Left renal cortex interstitium (tissue), 4 donors: ENCODE results near the gene CITED1. TPM values are rescaled to one million over a fixed set of nuclear protein-coding genes. Genes with fewer than 3 reads are reported as not detected.

Experiments
- DNase-seq, 4 donors: peaks; one replicate each; pipeline ENCODE4 v3.0.0-alpha.2; 2013; ENCODE audit warnings: low read depth in 4 of 4, low spot score in 2 of 4, missing footprints in 1 of 4
- polyA plus RNA-seq, 4 donors: library from polyadenylated mRNA; unstranded; fragments of 120-200 nt; gene quantifications; one replicate each; pipeline ENCODE4 v1.2.1, GENCODE V29; 2013; ENCODE audit not compliant: insufficient read length in 4 of 4

Gene CITED1
- polyA plus RNA-seq, 4 donors, result 10.2 to 23.1 (median 15.6) TPM

GRCh38 chrX:72309297-72310071 lies 3.8 kb upstream of the CITED1 start:
- DNase-seq, result no peak

DNA sequence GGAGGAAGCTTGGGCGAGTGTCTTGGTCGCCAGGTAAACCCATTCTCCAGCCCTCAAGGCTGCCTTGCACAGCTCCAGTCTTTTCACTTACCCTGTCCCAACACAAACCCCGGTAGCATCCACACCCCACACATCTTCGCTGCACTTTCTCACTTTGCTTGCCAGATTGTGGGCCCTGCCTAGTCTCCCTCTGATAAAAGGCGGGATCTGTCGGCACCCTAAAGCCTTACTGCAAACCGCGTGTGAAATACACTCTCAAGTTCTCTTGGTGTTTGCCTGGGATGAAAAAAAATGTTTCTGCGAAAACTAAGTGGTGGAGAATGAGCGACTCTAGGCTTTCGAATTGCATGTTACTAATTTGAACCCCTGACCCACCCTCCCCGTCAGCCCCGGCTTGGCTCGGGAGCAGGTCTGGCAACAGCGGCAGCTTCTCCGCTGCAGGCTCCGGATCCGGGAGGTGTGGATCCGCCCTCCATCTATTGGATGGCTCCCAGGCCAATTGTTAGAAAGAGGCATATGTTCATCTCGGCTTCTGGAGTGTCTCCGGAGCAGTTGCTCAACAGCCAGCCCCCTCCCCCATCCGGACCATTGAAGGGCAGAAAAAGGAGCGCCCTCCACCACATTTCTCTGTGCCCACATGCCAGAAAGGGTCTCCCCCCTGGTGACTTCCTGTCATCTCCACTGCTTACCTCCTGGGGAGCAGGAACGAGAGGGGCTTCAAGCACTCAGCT lies 3.0 kb upstream of the CITED1 start:
- peak in 1 of 4 donors; percentile 48 for DNase-seq

- DNase-seq, result no peak
These were observed 2.5 kb upstream of the CITED1 start for GRCh38 chrX:72308209-72308565.

DNA sequence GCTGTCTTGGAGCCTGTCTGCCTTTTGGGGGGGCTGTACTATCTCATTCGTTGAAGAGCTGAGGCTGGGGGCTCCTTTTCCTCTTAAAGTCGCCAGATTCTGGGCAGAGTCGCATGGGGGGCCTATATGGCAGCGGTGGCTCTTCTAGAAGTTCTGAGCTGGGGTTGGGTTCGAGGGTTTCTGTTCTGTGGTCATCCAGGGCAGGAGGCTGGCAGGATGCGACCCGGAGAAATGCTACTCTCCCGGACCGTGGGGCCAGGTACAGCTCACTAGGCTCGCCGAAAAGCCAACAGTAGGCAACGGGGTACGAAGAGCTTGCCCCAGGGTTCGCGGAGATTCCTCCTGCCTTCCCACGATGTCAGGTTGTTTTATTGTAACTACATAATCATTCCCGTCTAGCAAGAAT lies 1.9 kb upstream of the CITED1 start:
- no peak for DNase-seq

- peak in 1 of 4 donors; percentile 57 for DNase-seq
These were observed 1.3 kb upstream of the CITED1 start for GRCh38 chrX:72306851-72307645.

GRCh38 chrX:72306085-72306801 lies 529 bp upstream of the CITED1 start:
- DNase-seq, result no peak

DNA sequence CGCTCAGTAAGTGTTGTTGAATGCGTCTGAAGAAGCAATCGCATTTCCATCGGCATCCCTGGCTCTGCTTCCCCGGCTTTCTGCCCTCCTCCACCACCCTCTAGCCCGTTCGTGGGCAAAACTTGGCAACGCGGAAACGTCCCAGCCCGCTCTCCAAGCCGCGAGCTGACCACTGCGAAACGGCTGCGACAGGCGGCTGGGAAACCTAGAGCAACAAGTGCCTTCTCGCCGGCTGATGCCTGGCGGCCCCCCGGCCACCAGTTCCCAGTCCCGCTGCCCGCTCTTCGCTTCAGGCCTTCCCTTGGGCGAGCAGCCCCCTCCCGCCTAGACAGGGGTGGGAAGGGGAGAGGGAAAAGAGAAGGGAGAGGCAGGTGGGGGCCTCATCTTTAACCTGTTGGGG lies 837 bp downstream of the CITED1 start:
- DNase-seq, result no peak

- no peak for DNase-seq
These were observed 3.9 kb downstream of the CITED1 start for GRCh38 chrX:72301781-72302180.

- no peak for DNase-seq
These were observed 5.7 kb downstream of the CITED1 start for GRCh38 chrX:72299891-72300630.

GRCh38 chrX:72297953-72298730 lies 7.6 kb downstream of the CITED1 start:
- DNase-seq, result no peak

DNA sequence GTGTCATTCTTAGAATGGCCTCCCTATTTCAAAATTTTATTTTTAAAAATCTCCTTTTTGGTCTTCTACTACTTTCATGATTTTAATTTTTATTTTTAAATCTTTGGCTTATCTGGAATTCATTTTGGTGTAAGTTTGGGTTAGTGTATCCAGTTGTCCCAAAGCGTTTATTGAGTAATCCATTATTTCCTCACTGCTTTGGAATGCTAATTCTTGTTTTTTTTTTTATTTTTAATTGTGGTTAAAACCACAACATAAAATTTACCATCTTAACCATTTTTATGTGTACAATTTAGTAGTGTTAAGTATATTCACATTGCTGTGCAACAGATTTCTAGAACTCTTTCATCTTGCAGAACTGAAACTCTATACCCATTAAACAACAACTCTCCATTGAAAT lies 8.7 kb downstream of the CITED1 start:
- DNase-seq, result no peak

DNA sequence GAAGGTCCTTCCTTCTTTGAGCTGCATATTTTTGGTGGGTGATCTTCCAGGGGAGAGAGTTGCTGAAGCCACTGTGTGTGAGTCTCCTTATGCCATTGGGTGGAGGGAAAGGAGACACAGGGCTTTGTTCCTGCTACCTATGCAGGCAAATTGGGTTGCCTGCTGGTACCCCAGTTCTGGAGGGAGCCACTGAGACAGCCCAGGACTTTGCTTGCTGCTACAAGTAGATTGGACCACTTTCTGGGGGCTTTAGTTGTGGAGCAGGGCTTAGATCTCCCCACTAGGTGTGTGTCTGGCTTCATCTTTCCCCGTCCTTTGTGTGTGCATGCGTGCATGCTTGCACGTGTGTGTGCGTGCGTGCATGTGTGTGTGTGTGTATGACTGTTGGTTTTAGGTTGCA lies 10.0 kb downstream of the CITED1 start:
- no peak for DNase-seq

- DNase-seq, result no peak
These were observed 11.2 kb downstream of the CITED1 start for GRCh38 chrX:72294497-72294896.

- no peak for DNase-seq
These were observed 23.4 kb downstream of the CITED1 start for GRCh38 chrX:72282302-72282701.

DNA sequence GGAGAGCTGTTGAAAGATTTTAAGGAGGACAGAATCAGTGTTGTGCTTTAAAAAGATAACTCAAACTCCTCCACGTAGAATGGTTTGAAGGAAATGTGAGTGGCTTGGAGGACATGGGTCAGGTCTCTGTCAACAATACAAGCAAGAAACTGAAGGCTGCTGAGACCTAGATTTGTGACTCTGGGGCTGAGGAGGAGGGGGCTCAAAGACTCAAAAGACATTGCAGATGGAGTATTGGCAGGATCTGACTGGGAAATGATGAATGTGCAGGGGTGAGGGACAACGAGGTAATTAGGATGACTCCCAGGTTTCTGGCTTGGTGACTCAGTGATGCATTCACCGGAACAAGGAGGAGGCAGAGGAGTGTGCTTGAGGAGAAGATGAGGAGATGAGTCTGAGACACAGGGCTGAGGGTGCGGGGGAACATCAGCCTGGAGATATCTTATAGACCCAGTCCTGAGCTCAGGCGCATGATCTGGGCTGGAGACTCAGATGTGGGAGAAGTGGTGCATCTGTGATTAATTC lies 25.3 kb downstream of the CITED1 start:
- DNase-seq, result peak in 1 of 4 donors; percentile 45

GRCh38 chrX:72276478-72276953 lies 29.2 kb downstream of the CITED1 start:
- DNase-seq, result no peak

- DNase-seq, result no peak
These were observed 31.2 kb downstream of the CITED1 start for GRCh38 chrX:72274526-72274925.

- no peak for DNase-seq
These were observed 32.0 kb downstream of the CITED1 start for GRCh38 chrX:72273718-72274117.

DNA sequence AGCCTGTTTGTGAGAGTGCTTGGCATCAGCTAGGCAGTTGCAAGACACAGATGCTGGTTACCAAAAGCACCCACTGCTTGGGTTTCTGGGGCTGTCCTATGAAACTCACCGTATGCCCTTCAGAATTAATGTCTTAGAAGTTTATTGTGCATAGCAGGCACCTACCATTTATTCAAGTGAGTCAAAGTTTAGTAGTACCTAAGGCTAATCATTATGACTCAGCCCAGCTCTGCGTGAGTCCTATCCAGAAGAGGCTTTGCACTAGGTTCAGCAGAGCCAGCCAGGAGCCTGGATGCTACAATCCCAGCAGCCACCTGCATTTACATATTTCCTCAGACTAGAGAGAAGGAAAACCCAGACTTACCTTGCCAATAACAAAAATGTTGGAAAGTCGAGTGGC lies 32.8 kb downstream of the CITED1 start:
- DNase-seq, result no peak
